IPS-NIHi7 (cell line): ENCODE measurements around the gene TSPAN16.
"Not testable (repeated sequence)": the region's sequence is repeated elsewhere in the genome, so short reads cannot be mapped to it uniquely, and the experiment has no call there.

Source experiments
- DNase-seq: peaks from one replicate; pipeline ENCODE4 v3.0.0; 2012; ENCODE audit warnings: mixed read lengths; ENCODE audit errors: extremely low spot score

Gene TSPAN16

DNA sequence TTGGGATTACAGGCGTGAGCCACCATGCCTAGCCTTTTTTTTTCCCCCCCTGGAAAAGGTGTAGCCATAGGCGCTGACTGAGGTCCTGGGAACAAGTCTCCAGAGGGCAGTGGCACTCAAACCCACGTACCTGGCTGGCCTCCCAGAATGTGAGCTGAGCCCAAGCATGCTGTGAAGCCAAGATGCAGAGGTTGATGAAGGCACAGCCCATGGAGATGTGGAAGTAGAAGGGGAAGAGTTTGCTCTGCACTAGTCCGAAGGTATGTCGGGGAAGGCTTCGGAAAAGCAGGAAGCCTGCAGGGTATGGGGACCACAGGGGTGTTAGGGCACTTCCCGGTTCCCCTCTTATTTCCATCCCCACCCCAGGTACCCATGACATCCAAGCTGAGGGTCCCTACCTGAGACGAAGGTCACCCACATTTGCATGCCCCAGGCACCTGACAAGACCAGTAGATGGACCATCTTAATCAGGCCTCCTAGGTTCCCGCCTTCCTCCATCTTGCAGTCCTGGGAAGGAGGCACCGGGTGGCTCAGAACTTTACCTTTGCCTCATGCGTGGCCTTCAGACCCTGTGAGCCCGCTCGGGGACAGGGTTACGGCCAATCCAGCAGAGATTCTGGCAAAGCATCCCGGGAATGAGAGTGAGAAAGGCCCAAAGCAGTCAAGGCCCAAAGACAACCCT, 49.3 kb downstream of the TSPAN16 start:
- DNase-seq = no peak

DNA sequence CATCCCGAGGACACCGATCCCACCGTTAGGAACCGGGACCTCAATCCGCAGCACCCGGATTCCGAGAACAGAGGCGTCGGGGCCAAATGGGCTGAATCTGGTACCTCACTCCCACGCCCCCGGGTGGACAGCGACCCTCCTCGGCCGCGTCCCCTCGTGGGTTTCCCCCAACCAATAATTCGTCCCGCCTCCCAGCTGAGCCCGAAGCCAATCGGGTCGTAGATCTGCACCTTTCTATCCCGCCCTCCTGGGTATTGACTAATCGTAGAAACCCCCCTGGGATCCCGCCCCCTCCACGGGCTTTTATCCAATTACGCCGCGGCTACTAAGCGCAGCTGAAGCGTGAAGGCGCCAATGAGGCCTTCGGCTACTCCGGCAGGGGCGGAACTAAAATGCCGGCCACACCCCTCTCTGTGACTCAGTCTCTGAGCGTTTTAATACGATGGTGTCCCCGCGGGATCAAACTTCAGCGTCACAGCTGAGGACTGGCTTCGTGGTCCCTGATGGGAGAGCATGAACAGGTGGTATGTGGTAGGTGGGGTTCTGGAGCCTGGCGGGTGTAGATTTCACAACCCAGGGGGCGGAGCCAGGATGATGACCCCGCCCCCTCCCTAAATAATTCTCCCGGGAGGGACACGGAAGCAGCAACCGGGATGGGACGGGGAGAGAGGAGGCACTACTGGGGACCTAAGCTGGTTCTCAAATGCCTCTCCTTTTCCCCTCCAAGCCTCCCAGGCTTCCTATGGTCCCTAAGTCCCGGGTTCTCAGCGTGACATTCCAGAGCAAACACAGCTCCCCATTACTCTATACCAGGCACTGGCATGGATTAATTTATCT, 50.4 kb downstream of the TSPAN16 start, which contains the start of the genes CCDC159 and TMEM205:
Gene CCDC159 (plus strand): TSS at position 416 of the 837 bp plus-strand sequence. CDS start 88 bp downstream, at position 504.
Gene TMEM205 (minus strand): TSS at position 165 of the 837 bp plus-strand sequence. CDS start 649 bp downstream, outside the sequence.
- peak; percentile 99 for DNase-seq

DNA sequence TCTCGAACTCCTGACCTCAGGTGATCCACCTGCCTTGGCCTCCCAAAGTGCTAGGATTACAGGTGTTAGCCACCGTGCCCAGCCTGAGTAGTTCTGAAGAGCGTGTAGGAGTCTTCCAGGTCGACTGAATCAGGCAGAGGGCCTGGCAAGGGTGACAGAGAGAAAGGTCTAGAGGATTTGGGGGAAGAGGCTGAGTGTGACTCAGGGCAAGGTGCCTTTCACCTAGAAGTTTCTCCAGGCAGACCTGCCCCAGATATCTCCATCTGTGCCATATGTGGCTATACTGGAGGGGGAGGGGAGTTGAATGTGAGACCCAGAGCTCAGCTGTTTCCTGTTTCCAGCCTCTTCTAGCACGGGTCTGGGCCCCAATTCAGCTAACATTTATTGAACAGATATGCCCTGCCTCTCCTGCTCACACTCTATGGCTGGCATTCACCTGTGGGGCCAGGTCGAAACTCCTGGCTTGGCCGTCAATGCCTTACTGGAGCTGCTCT, 51.6 kb downstream of the TSPAN16 start:
- DNase-seq = no peak

DNA sequence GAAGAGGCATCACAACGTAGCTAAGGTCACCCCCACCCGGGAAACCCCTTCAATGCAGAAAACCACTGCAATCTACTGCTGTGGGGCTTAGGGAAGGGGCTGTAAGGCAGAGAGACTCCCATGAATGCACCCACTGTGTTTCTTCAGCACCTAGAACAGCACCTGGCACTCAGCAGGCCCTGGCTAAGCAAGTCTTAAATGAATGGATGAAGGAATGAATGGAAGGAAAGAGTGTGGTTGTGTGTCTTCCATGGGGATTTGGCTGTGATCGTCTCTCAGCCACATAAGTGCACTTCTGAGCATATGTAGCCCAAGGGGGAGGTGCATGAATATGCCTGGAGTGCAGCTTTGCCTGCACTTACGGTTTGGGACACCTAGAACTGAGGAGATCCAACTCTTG, 53.2 kb downstream of the TSPAN16 start:
- DNase-seq = no peak

DNA sequence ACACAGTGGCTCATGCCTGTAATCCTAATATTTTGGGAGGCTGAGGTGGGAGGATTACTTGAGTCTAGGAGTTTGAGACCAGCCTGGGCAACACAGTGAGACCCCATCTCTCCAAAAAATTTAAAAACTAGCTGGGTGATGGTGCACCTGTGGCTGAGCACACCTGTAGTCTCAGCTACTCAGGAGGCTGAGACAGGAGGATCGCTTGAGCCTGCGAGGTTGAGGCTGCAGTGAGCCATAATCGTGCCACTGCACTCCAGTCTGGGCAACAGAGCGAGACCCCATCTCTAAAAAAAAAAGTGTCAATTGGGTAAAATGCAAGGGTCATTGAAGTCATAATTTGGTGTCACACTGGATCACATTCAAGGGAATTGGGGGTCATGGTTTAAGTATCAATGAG, 58.1 kb downstream of the TSPAN16 start:
- DNase-seq = not testable (repeated sequence)

DNA sequence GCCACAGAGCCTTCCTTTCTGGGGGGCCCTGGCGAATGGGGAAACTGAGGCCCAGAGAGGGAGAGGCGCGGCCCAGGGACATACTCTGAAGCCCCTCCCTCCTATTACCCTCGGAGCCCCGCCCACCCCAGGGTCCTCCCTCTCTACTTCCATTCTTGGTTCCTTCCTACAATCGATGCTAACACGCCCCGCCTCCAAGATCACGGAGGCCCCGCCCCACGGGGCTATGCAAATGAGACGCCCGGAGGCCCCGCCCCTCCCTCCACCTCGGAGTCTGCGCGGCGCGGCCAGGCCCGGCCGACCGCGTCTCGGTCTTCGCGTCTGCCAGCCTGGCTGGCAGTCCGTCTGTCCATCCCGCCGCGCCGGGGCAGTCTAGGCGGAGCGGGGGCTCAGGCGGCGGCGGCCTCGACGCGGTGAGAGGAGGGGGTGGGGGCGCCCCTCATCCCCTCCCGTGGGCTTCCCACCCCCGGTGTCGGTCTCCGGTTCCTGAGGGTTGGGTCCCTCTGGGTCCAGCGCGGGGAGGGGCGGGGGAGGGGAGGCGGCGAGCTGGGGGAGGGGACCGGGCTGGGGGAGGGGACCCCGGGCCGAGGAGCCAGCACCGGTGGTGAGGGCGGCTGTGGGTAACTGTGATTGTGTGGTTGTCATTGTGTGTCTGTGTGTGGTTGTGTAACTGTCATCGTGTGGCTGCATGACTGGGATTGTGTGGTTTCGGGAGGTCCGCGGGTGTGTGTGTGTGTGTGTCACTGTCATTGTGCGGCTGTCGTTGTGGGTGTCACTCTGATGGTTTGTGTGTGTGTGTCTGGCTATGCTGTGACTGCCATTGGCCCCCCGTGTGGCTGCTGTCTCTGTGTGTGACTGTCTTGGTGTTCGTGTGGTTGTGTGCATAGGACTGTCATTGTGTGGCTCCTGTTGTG, 59.5 kb downstream of the TSPAN16 start, which contains the start of gene PLPPR2:
Gene PLPPR2 (plus strand): TSS at position 273 of the 914 bp plus-strand sequence. CDS start 2,242 bp downstream, outside the sequence.
- peak; percentile 91 for DNase-seq

DNA sequence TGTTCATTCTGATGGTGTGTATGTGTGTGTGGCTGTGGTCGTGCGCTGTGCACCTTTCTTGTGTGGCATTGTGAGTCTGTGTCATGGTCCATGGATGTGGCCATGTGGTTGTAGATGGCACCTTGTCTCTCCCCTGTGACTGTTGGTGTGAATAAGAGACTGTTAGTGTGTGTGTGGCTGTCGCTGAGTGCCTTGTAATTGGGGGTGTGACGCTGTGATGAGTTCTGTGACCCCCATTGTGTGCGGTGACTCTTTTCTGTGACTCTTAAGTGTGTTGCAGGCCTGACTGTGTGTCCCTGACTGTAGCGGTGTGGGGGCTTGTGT, 60.1 kb downstream of the TSPAN16 start:
- no peak for DNase-seq

DNA sequence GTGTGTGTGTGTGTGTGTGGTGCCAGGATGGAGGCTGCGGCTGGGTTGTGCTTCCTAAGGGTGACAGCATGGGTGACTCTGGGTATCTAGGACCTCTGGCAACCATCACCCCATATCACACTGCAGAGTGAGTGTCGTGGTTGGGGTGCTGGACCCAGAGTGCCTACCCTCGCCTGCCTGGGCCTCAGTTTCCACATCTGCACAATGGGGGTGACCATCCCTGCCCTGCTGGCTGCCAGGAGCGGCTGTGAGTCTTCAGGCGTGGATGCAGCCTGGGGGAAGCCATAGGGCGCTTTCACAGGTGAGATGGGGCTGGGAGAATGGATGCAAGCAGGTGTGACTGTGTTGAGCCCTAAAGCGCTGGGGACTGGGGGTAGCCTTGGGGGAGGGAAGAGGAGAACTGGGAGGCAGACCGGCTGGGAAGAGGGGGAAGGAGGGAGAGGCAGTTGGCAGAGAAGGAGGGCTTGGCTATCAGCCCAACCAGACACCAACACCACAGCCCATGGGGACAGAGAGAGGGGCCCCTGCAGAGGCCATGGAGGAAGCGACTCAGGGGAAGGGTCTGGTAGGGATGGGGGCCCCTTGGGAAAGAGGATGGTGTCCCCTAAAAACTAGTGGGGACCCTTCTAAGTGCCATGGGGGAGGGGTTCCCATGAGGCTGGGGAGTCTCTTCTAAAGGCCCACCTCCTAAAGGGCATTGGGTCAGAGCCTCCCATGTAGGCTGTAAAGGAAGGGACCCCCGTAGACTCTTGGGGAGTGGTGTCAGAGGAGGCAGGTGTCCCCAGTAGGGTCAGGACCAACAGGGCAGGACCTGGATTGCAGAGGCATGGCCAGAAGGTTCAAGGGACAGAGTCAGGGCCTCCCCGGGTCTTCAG, 61.0 kb downstream of the TSPAN16 start:
- DNase-seq = no peak

DNA sequence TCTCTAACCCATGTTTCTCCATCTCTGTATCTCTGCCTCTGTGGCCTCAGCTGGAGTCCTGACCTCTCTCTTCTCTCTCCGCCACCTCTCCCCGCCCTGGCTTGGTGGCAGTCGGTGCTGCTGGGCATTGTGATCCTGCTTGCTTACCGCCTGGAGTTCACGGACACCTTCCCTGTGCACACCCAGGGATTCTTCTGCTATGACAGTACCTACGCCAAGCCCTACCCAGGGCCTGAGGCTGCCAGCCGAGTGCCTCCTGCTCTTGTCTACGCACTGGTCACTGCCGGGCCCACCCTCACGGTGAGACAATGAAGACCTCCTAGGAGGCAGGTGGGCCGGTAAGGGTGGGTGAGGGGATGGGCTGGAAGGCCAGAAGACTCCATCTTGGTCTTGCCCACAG, 63.5 kb downstream of the TSPAN16 start:
- no peak for DNase-seq

DNA sequence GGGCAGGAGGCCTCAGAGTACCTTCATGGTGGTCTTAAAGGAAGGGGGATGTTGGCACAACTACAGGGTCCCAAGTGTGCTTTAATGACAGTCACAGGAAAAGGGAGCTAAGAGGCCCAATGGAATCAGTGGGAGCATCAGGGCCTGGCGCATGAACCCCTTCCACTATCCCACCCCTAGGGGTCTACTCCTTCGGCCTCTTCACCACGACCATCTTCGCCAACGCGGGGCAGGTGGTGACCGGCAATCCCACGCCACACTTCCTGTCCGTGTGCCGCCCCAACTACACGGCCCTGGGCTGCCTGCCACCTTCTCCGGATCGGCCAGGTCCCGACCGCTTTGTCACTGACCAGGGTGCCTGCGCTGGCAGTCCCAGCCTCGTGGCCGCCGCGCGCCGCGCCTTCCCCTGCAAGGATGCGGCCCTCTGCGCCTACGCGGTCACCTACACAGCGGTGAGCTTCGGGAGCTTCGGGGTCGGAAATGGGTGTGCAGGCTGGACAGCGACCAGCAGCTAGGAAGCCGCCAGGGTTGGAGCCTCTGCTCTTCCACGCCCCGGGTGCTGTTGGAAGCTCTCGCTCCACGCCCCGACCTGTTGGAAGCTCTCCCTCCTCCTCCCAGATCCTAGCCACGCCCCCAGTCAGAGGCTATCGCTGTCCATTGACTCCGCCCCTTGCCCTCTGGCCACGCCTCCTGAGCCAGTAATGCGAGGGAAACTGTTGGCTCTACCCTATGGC, 65.2 kb downstream of the TSPAN16 start:
- peak; percentile 94 for DNase-seq

DNA sequence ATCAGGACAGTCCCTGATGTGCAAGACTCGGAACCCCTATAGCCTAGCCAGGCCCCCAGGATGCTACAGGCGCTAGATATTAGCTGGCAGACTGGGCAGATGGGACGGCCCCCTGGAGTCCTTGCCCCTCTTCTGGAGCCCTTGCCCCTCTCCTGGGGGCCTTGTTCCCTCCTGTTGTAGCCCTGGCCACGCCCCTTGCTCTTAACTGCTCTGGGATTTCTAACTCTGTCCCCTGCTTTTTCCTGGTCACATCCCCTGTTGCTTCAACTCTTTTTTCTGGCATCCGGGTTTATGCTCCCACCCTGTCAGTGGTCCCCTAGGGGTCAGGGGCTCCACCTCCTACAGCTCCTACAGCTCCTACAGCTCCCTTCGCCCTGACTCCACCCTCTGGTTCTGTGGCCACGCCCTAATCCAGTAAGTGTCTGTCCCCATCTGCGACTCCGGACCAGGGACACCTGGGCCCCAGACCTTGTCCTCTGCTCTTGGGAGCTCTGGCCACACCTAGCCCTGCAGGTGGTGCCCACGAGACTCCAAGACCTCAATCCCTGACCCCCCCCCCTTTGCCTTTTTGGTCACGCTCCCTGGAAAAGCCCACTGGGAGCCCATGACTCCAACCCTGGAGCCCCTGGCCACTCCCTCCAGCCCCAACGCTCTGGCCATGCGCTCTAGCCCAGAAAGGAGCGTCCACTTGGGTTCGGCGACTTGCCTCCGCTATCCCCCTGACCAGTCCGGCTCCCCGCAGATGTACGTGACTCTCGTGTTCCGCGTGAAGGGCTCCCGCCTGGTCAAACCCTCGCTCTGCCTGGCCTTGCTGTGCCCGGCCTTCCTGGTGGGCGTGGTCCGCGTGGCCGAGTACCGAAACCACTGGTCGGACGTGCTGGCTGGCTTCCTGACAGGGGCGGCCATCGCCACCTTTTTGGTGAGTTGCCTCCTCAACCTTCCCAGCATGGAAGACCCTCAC, 66.1 kb downstream of the TSPAN16 start:
- peak; percentile 78 for DNase-seq

DNA sequence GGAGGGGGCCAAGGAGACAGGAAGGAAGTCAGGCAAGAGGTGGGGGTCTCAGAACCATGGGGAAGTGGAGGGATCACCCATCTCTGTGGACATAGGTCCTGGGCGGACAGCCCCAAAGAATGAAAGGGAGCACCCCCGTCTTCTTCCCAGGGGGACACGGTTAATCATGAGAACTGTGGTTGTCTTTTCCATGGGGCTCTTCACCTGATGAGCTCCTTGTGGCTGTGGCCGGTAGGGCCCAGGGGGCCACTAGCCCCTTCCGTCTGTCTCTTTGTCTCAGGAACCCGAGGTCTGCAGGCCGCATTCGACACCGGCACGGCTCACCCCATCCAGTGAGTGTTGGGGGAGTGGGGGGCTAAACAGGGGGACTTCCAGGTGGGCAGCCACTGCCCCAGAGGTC, 67.9 kb downstream of the TSPAN16 start:
- DNase-seq = no peak

DNA sequence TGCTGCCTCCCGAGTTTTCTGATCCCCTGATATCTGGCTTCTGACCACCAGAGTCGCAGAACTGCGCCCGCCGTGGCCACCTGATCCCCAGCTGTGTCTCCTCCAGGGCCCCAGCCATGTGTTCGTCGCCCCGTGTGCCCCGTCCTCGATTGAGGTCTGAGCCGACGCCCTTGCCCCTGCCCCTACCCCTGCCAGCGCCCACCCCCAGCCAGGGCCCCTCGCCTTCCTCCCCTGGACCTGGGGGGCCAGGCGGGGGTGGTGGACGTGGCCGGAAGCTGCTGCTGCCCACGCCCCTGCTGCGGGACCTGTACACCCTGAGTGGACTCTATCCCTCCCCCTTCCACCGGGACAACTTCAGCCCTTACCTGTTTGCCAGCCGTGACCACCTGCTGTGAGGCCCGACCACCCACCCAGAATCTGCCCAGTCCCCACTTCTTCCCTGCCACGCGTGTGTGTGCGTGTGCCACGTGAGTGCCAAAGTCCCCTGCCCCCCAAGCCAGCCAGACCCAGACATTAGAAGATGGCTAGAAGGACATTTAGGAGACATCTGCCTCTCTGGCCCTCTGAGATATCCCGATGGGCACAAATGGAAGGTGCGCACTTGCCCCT, 68.4 kb downstream of the TSPAN16 start:
- no peak for DNase-seq

DNA sequence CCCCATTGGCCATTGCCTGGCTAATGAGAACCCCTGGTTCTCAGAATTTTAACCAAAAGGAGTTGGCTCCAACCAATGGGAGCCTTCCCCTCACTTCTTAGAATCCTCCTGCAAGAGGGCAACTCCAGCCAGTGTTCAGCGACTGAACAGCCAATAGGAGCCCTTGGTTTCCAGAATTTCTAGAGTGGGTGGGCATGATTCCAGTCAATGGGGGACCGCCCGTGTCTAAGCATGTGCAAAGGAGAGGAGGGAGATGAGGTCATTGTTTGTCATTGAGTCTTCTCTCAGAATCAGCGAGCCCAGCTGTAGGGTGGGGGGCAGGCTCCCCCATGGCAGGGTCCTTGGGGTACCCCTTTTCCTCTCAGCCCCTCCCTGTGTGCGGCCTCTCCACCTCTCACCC, 69.0 kb downstream of the TSPAN16 start:
- no peak for DNase-seq
